HepG2 (cell line): Measurements from ENCODE around the gene ISCA2. TPM values are rescaled to one million over a fixed set of nuclear protein-coding genes. Genes with fewer than 3 reads are reported as not detected.

Experiments used
- ATAC-seq: fragments of 200-7000 bp; cut with Tn5 transposase; 3 replicates; pipeline ENCODE4 v1.9.1; 2020; ENCODE audit warnings: mild to moderate bottlenecking, moderate library complexity
- BruUV-seq: library from RNA; stranded (reverse); fragments of 400-500 nt; replicated peaks from 2 replicates; lab custom pipeline; 2021; lab: Mats Ljungman, UMichigan
- CTCF ChIA-PET: fragments of 300-600 bp; formaldehyde crosslinking; extraction: SDS; loops from one replicate; lab custom pipeline; 2021; ENCODE audit warnings: low total read pairs, inconsistent platforms, low intra/inter-chr PET ratio; lab: Yijun Ruan, JAX
- POLR2A ChIA-PET: fragments of 350-600 bp; sonication (Branson Sonifier 250); formaldehyde crosslinking; loops from one replicate; lab custom pipeline; 2020; ENCODE audit warnings: antibody characterized with exemption, inconsistent platforms; lab: Yijun Ruan, JAX
- DNase-seq: peaks from one replicate; pipeline ENCODE4 v3.0.0-alpha.2; 2015; ENCODE audit warnings: low spot score
- FAIRE-seq: peaks from 3 replicates; lab custom pipeline; 2011; peaks lifted over from hg19 to GRCh38; lab: Jason Lieb, UNC
- H2AFZ ChIP-seq: one replicate; pipeline ENCODE4 v1.6.1; 2011; ENCODE audit warnings: low read length, inconsistent platforms
- H3K27ac ChIP-seq: fragments of 300-600 bp; 3 replicates; pipeline ENCODE4 v1.8.0; 2011; ENCODE audit warnings: mixed run types, mild to moderate bottlenecking, mixed read lengths, low read length, inconsistent platforms; ENCODE audit not compliant: insufficient read depth; ENCODE audit errors: extremely low read length
- H3K27me3 ChIP-seq, 2 experiments: fragments of 200-600 bp in 1 of 2; 2 replicates in 1 of 2; 3 replicates in 1 of 2; pipeline versions ENCODE4 v1.6.0 to v1.8.0; 2011; ENCODE audit warnings: low read length in 2 of 2, mild to moderate bottlenecking in 2 of 2, moderate library complexity in 2 of 2, inconsistent platforms in 1 of 2; ENCODE audit not compliant: insufficient read depth in 2 of 2, control insufficient read depth in 1 of 2
- H3K36me3 ChIP-seq, 2 experiments: fragments of 200-600 bp in 1 of 2; replicated peaks in 1 of 2; 2 replicates in 1 of 2; 3 replicates in 1 of 2; pipeline versions ENCODE4 v1.5.1 to v1.8.0; 2011; ENCODE audit warnings: low read length in 2 of 2, inconsistent platforms in 1 of 2; ENCODE audit not compliant: insufficient read depth in 2 of 2, control insufficient read depth in 1 of 2
- H3K4me1 ChIP-seq: 2 replicates; pipeline ENCODE4 v1.5.1; 2012; ENCODE audit warnings: low read length, inconsistent platforms; ENCODE audit not compliant: insufficient read depth
- H3K4me2 ChIP-seq: 2 replicates; pipeline ENCODE4 v1.6.0; 2011; ENCODE audit warnings: low read depth, low read length, inconsistent platforms
- H3K4me3 ChIP-seq, 3 experiments: fragments of 200-600 bp in 1 of 3; sonication (generic), shearing (Covaris generic) in 1 of 3; replicated peaks in 1 of 3; 2 replicates each; pipeline ENCODE4 v1.5.1; 2011 to 2016; ENCODE audit warnings: low read length in 3 of 3, inconsistent platforms in 2 of 3, low read depth in 2 of 3, mild to moderate bottlenecking in 2 of 3, control low read depth in 1 of 3, mixed read lengths in 1 of 3; ENCODE audit not compliant: insufficient read depth in 1 of 3
- H3K79me2 ChIP-seq: one replicate; pipeline ENCODE4 v1.6.1; 2011; ENCODE audit warnings: low read length, inconsistent platforms; ENCODE audit not compliant: insufficient read depth
- H3K9ac ChIP-seq: 2 replicates; pipeline ENCODE4 v1.6.0; 2011; ENCODE audit warnings: mild to moderate bottlenecking, low read depth, low read length, inconsistent platforms; ENCODE audit not compliant: insufficient read depth
- H3K9me3 ChIP-seq: 2 replicates; pipeline ENCODE4 v1.5.1; 2012; ENCODE audit warnings: mild to moderate bottlenecking, low read length
- H4K20me1 ChIP-seq: 2 replicates; pipeline ENCODE4 v1.6.0; 2011; ENCODE audit warnings: inconsistent platforms, mild to moderate bottlenecking, low read length, moderate library complexity; ENCODE audit not compliant: insufficient read depth
- CENPT ChIP-seq: sonication (generic); formaldehyde crosslinking; IDR thresholded peaks from 2 replicates; pipeline ENCODE4 v1.8.0; 2022; ENCODE audit warnings: low read depth, mild to moderate bottlenecking, moderate library complexity, missing genetic modification reagents
- NR1H2 ChIP-seq: sonication (generic); formaldehyde crosslinking; IDR thresholded peaks from 2 replicates; pipeline ENCODE4 v1.8.1; 2022; ENCODE audit warnings: low read depth, missing genetic modification reagents, borderline replicate concordance
- ZBTB25 ChIP-seq: IDR thresholded peaks from 2 replicates; pipeline ENCODE4 v1.6.1; 2018; ENCODE audit warnings: missing genetic modification reagents
- ZNF562 ChIP-seq: sonication (generic); formaldehyde crosslinking; IDR thresholded peaks from 2 replicates; pipeline ENCODE4 v1.8.0; 2022; ENCODE audit warnings: missing genetic modification reagents, borderline replicate concordance
- WGBS: methylation state at CpG from one replicate; pipeline ENCODE4 v1.1.6; 2017; ENCODE audit warnings: low lambda C conversion rate; 5-methylcytosine and 5-hydroxymethylcytosine counted together
- in situ Hi-C: cut with HindIII; loops from 2 replicates; pipeline ENCODE4 v1.10.0; 2017; ENCODE audit warnings: low pct_unique_long_range_greater_than_20kb; ENCODE audit not compliant: extremely low pct_ligation_motif_present
- intact Hi-C: fragments of 100-400 bp; cut with micrococcal nuclease; formaldehyde crosslinking; loops from one replicate; pipeline ENCODE4 v1.10.0; 2022; ENCODE audit not compliant: unreplicated experiment
- polyA plus RNA-seq, 8 experiments: library from polyadenylated mRNA; depleted of rRNA in 3 of 8; stranded (reverse) in 7 of 8; unstranded in 1 of 8; fragments of >200 nt; fragmentation: Illumina TruSeq in 4 of 8; extraction: Trizol in 4 of 8; gene quantifications; 2 replicates each; pipeline versions ENCODE4 v1.2.1 to v1.2.3, GENCODE V29; 2011 to 2016; ENCODE audit warnings: low read depth in 4 of 8, missing spikeins in 1 of 8, mixed read lengths in 1 of 8; ENCODE audit not compliant: insufficient read depth in 1 of 8
- total RNA-seq, 5 experiments: library from RNA; depleted of rRNA; stranded (reverse); fragments of >200 nt; fragmentation: Illumina TruSeq; extraction: Trizol; gene quantifications; 2 replicates each; pipeline ENCODE4 v1.2.3, GENCODE V29; 2016; ENCODE audit warnings: low read depth in 1 of 5
- TF ChIP-seq, protein P1 (sequence below): sonication (generic); formaldehyde crosslinking; IDR thresholded peaks from 2 replicates; pipeline ENCODE4 v1.4.0; 2020; ENCODE audit warnings: mild to moderate bottlenecking, missing genetic modification reagents

ISCA2 gene
- total and polyA plus RNA-seq, 2 of the 13 experiments (the other 11 are each of a cell fraction or from before 2014, with no cell fraction given): 32.1 to 43.4 TPM

- no peaks in the 10 kb centered on the region for H3K36me3 ChIP-seq
- CTCF ChIA-PET: no interaction called here
- no peak overlapping the region for H3K9ac ChIP-seq
- H3K79me2 ChIP-seq: no peaks in the 10 kb centered on the region
- peaks cover 29% of the 10 kb centered on the region for H3K4me1 ChIP-seq
- in situ Hi-C loops (no loop called here), intact Hi-C loops (no loop called here)
- no peak overlapping the region for H3K4me3 ChIP-seq
- DNase-seq (no peak), ATAC-seq (no peak), FAIRE-seq (no peak)
- 80% methylated on average over 6 of the region's 6 CpGs for WGBS
- POLR2A ChIA-PET: interaction anchor here (1.1 kb wide), 1 partner anchor 25 kb away, joined by 4 read pairs; the partner anchor contains the start of genes ISCA2 and NPC2
- no peak overlapping the region for H2AFZ ChIP-seq
- no peaks in the 10 kb centered on the region; a peak in 3 of 5 replicates for H3K27me3 ChIP-seq
- H4K20me1 ChIP-seq: no peaks in the 10 kb centered on the region
- no peak overlapping the region for H3K4me2 ChIP-seq
- TF ChIP-seq, protein P1, sequence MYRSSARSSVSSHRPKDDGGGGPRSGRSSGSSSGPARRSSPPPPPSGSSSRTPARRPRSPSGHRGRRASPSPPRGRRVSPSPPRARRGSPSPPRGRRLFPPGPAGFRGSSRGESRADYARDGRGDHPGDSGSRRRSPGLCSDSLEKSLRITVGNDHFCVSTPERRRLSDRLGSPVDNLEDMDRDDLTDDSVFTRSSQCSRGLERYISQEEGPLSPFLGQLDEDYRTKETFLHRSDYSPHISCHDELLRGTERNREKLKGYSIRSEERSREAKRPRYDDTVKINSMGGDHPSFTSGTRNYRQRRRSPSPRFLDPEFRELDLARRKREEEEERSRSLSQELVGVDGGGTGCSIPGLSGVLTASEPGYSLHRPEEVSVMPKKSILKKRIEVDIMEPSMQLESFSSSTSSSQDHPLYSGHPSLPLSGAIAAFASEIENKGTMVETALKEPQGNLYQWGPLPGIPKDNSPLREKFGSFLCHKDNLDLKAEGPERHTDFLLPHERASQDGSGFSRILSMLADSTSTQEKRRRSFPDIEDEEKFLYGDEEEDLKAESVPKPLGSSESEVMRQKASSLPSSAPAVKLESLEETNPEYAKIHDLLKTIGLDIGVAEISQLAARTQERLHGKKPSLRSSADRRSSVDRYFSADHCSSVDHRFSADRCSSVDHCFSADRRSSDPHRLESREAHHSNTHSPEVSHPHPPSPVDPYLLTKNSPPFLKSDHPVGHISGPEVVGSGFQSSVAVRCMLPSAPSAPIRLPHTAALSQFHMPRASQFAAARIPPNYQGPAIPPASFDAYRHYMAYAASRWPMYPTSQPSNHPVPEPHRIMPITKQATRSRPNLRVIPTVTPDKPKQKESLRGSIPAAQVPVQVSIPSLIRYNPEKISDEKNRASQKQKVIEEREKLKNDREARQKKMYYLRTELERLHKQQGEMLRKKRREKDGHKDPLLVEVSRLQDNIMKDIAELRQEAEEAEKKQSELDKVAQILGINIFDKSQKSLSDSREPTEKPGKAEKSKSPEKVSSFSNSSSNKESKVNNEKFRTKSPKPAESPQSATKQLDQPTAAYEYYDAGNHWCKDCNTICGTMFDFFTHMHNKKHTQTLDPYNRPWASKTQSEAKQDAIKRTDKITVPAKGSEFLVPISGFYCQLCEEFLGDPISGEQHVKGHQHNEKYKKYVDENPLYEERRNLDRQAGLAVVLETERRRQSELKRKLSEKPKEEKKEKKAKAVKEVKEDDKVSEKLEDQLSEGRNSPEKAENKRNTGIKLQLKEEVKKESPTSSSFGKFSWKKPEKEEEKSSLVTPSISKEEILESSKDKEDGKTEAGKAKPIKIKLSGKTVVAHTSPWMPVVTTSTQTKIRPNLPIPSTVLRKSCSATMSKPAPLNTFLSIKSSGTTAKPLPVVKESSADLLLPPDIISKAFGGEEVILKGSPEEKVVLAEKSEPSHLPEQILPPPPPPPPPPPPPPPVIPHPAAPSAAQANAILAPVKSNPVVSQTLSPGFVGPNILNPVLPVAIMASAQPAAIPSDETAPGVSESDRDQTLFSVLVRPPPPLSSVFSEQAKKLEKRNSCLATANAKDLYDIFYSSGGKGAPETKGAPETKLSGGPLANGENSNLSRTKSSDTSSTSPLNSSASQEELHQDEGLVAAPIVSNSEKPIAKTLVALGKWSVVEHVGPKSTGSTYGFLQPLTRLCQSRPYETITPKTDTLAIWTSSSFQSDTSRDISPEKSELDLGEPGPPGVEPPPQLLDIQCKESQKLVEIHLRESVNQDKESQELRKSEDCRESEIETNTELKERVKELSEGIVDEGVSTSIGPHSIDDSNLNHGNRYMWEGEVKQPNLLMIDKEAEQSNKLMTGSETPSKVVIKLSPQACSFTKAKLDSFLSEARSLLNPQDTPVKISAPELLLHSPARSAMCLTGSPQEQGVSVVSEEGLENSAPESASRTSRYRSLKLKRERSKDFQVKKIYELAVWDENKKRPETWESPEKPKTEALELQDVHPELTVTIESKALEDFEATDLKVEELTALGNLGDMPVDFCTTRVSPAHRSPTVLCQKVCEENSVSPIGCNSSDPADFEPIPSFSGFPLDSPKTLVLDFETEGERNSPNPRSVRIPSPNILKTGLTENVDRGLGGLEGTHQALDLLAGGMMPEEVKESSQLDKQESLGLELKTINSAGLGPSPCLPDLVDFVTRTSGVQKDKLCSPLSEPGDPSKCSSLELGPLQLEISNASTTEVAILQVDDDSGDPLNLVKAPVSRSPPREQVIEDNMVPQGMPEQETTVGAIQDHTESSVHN (CRISPR knock-in tag): no peak
- TF ChIP-seq NR1H2 (no peak), ZBTB25 (CRISPR knock-in tag) (no peak), ZNF562 (CRISPR knock-in tag) (no peak), CENPT (CRISPR knock-in tag) (no peak)
- H3K27ac ChIP-seq: no peak overlapping the region
- no TSS peak for BruUV-seq
- no peaks in the 10 kb centered on the region for H3K9me3 ChIP-seq
Observed at GRCh38 chr14:74518221-74518620, 24.7 kb downstream of the ISCA2 start.
